GM19468 (cell line): Measurements from ENCODE around the gene SAFB.

ENCODE experiments used
- ATAC-seq: cut with Tn5 transposase; IDR thresholded peaks from one replicate; pipeline ENCODE4 v1.9.1; 2021; ENCODE audit warnings: mild to moderate bottlenecking, moderate library complexity, moderate number of reproducible peaks; ENCODE audit not compliant: unreplicated experiment; ENCODE audit errors: extremely low read depth

SAFB gene

GRCh38 chr19:5655412-5655811 is 32.5 kb downstream of the SAFB start:
- no peak for ATAC-seq

DNA sequence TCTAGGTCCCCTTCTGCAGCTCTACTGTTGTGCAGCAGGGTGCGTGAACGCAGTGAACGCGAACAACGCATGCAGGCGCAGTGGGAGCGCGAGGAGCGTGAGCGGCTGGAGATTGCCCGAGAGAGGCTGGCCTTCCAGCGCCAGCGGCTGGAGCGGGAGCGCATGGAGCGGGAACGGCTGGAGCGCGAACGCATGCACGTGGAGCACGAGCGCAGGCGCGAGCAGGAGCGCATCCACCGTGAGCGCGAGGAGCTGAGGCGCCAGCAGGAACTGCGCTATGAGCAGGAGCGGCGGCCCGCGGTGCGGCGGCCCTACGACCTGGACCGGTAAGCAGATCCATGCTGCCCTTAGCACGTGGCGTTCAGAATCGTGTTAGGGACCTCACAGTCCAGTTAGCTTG is 38.6 kb downstream of the SAFB start:
- no peak for ATAC-seq

DNA sequence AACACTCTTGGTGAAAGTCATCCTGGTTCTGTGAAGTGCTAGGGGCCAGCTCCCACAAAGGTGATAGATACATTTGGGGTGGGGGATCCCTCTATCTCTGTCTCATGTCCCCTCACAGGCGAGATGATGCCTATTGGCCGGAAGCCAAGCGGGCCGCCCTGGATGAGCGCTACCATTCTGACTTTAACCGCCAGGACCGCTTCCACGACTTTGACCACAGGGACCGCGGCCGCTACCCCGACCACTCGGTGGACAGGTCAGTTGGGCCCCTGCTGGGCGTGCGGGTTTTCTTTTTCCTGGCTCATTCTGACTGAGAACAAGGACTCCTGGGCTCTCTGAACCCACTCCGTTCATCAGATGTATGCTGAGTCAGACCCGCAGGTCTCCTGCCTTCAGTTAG is 41.0 kb downstream of the SAFB start:
- ATAC-seq: no peak

DNA sequence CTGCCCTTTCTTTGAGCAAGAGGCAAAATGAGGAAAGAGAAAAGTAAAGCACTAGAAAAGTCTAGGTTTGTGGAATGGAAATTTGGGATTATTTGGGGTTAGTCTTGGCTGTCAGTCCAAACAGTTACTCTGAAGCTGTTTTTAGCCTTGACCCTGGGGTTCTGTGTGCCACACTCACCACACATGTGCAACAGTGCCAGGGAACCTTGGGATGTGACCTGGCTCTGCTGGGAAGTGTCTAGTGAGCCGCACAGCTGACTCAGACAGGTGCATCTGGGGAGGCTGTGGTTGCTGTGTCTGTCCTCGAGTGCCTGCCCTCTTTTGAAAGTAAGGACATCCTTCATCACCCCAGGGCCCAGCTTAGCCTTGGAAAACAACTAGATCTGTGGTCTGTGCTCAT is 41.6 kb downstream of the SAFB start:
- no peak for ATAC-seq

DNA sequence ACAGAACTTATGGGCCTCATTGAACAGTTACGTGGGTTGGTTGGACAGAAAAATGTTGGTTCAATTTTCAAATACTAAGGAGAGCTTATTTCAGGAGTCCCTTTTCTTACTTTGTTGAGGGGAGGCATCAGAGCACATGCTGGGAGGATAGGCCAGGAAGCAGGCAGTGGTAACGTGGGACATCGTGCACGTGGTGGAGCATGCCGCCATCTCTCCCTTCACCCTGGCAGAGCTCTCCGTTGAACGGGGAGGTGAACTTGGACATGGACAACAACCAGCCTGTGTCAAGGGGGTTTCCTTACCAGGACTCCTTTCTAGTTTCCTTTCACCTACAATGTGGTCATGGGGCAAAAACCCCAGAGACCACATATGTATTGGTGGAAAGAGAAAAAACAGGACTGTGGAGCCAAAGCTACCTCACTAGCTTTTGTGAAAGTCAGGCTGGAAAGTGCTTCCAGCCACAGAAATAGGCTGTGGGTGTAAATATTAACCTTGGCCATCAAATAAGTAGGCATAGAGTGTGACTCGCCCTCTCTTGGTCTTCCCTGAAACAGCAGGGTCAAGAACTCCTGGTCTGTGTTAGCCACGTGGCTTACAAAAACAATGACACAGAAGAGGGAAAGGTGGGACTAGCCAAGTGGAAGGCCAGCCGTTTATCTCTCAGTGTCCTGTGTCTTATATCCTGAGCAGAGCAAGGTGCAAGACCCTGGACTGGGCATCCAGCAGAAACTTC is 43.1 kb downstream of the SAFB start:
- no peak for ATAC-seq

DNA sequence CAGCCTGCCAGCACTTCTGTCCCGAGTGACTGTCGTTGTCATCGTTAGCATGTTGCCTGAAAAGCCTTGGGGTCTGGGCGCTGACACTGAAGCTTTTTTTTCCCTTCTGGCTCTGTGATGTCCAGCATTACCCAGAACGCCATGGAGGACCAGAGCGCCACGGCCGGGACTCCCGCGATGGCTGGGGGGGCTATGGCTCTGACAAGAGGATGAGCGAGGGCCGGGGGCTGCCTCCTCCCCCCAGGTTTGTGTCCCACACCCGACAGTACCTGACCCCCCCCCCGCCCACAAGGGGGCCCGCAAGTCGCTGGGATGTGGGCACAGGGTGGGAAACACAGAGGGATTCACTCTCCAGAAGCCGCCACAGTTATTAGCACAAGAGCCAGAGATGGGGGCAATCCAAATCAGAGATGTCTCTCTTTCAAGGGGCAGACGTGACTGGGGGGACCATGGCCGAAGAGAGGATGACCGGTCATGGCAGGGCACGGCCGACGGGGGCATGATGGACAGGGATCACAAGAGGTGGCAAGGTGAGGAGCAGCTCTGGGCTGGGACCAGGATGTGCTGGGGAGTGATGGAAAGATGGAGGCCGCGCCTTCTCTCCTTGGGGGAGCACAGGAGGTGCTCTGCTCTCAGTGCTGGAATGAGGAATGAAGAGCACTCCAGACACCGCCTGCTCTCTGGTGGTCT is 44.2 kb downstream of the SAFB start:
- ATAC-seq: no peak

DNA sequence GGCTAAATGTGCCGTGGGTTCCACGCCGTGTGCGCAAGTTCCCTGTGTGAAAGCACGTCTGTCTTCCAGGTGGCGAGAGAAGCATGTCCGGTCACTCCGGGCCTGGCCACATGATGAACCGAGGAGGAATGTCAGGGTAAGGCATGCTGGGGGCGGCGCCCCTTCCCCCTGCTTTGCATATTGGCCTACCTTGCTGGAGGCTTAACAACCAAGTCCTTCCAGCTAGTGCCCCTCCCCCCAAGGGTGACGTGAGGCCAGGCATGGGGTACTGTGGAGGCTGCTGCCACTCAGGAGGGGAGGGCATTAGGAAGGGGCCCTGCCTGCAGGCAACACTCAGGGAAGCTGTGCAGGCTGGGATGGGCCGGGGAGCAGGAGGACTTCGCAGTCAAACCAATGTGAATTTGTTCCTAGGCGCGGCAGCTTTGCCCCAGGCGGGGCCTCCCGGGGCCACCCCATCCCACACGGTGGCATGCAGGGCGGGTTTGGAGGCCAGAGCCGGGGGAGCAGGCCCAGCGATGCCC is 44.9 kb downstream of the SAFB start:
- no peak for ATAC-seq

DNA sequence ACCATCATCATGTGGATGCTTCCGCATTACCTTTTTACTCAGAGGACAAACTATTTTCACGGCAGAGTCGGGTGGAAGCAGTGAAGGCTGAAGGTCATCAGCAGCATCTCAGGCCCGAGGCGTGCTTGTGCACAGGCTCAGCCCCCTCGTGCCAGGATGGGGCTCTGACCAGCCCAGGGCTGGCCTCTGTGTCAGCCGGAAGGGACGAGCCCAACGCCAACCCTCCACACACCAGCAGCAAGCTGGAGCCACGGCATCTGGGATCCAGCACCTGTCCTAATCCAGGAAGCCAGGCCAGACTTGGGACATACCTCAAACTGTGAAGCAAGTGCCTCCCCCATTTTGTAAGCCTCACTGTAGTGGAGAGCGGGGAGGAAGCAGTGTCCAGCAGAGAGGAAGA is 46.3 kb downstream of the SAFB start:
- ATAC-seq: no peak

GRCh38 chr19:5671600-5671999 is 48.7 kb downstream of the SAFB start:
- no peak for ATAC-seq

DNA sequence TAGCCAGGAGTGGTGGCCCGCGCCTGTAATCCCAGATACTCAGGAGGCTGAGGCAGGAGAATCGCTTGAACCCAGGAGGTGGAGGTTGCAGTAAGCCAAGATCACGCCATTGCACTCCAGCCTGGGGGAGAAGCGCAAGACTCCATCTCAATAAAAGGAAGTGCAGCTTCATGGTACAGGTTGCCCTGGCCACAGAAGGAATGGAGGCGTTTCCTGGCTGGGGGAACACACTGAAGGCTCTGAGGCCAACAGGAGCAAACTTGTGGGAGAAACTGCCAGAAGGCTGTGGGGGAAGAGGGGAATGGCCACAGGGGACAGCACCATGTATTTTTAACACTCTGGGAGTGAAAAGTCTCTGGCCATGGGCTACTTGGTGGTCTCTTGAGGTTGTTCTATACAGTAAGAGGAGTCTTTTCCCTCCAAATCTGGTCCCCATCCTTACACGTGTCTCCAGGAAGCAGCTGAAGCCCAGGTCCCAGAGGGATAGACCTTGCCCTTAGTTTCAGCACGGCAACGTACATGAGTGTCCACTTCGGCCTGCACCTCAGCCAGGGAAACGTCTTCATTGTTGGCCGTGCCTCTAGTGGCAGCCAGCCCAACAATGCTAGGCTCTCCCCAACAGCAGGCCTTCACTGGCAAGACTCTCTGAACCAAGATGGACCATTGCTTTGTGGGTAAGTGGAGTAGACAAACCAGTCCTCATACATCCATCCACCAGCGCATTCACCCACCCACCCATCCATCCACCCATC is 50.0 kb downstream of the SAFB start:
- ATAC-seq: no peak

DNA sequence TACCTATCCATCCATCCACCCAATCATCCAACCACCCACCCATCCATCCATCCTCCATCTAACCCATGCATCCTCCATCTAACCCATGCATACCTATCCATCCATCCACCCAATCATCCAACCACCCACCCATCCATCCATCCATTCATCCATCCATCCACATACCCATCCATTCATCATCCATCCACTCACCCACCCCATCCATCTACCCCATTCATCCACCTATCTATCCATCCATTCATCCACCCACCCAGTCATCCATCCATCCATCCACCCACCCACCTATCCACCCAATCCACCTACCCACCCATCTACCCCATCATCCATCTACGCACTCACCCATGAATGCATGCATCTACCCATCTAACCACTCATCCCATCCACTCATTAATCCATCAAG is 50.9 kb downstream of the SAFB start:
- ATAC-seq: no peak

DNA sequence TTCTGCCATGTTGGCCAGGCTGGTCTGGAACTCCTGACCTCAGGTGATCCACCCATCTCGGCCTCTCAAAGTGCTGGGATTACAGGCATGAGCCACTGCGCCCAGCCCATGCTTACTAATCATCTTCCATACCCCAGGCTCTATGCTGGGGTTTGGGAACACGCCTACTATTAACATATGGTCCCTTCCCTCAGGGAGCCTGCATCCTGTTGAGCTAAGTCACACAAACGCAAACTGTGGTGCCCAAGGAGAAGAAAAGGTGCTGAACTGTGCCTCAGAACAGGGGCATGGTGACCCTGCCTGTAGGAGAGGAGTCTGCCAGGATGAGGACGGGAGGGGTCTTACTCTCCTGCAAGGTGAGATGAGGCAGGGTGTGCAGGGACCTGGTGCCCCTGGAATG is 51.8 kb downstream of the SAFB start:
- ATAC-seq: no peak

DNA sequence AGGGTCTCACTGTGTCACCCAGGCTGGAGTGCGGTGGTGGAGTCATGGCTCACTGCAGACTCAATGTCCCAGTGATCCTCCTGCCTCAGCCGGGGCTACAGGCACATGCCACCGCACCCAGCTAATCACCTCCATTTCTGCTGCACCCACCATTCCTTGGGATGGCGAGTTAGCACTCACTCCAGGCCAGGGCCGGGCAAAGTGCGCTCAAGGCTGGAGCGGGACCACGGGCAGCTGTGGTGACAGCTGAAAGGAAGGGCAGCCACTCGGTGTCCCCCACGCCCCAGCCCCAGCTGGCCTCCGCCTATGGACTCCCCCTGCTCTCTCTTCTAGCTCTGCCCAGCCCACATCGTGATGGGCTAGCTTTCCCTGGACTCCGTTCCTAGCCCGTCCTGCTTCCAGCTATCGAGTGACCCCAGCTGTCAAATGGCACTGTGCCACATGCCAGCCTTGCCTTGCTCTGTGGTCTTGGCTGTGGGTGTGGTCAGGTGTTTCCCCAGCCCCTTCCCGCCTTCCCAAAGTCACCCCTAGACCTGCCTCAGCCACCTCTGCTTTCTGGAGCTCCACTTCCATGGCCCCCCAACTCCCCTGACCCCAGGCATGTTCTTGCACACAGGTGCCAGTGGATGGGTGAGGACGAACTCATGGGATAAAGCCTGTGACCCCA is 53.4 kb downstream of the SAFB start:
- no peak for ATAC-seq

GRCh38 chr19:5676772-5677105 is 53.9 kb downstream of the SAFB start:
- ATAC-seq: no peak

- no peak for ATAC-seq
Observed at GRCh38 chr19:5677136-5677535, 54.3 kb downstream of the SAFB start.

DNA sequence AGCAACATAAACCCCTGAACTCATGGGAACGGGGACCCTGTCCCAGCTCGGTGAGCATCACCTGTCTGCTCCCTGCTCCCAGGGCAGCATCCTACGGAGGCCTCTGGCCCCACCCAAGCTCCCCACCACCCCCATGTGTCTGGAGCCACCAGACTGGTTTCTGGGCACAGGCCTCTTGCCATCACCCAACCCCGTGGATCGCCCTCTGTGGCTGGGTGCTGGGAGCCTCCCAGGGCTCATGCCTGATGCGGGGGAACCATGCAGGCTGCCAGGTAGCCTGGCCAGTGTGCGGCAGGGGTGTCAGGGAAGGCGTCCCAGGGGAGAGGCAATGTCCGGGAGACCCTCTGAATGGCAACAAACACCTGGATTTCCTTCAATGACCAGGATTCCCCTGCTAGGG is 54.7 kb downstream of the SAFB start:
- ATAC-seq: no peak

GRCh38 chr19:5678071-5678718 is 55.3 kb downstream of the SAFB start:
- ATAC-seq: no peak

GRCh38 chr19:5679289-5680083 is 56.6 kb downstream of the SAFB start:
- no peak for ATAC-seq

DNA sequence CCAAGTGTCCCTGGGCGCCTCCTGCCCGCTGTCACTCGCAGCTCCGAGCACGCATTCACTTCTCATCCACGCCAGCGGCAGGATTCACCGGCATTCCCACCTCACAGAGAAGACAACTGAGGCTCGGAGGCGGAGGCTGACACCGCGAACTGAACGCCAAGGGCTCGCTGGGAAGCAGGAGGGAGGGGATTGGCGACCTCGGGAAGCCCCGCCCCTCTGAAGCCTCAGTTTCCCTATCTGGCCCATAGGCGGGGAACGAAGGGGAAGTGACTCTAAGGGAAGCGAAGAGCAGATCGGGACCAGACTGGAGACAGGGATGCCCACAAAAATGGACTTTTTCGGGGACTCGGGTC is 57.2 kb downstream of the SAFB start:
- no peak for ATAC-seq
